Subcutaneous adipose tissue (tissue), 4 donors: ENCODE measurements around the gene TMEM107. TPM values are rescaled to one million over a fixed set of nuclear protein-coding genes. Genes with fewer than 3 reads are reported as not detected.

ENCODE experiments used
- total RNA-seq, 4 donors: library from RNA; depleted of rRNA; stranded (reverse); fragments of >200 nt; gene quantifications; one replicate each; pipeline ENCODE4 v1.1.0, GENCODE V29; 2016
- TF ChIP-seq, protein P1 (sequence below): fragments of 450-650 bp; IDR thresholded peaks from one replicate; pipeline ENCODE4 v1.5.1; 2016; ENCODE audit warnings: low read depth, mild to moderate bottlenecking, control low read depth, antibody characterized with exemption, moderate library complexity

The TMEM107 gene
- total RNA-seq, 4 donors from 2014 or later = 14.3 to 23.8 (median 20.4) TPM

DNA sequence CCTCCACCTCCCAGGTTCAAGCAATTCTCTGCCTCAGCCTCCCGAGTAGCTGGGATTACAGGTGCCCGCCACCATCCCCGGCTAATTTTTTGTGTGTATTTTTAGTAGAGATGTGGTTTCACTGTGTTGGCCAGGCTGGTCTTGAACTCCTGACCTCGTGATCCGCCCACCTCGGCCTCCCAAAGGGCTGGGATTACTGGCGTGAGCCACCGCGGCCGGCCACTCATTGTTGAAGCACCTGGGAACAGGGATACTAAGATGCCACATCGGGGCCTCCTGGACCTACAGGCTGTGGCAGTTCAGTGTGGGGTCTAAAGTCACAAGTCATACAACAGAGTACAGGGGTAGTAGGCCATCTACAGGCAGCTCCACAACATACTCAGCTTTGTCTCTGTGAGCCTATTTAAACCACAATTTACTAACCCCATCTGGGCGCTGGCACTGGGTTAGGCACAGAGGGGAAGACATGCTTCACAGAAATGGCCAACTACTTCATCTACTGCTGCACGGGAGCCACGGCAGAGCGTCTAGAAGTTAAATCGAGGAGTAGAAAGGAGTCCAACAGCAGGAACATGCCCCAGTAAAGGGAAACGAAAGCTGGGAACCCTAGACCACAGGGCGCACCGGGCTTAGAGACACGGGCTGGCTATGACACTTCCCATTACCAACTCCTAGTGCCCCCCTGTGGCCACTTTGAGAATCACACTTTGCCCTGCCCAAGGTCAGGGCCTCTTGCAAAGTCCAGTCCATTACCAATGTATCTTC, 17.7 kb downstream of the TMEM107 start:
- TF ChIP-seq, protein P1, sequence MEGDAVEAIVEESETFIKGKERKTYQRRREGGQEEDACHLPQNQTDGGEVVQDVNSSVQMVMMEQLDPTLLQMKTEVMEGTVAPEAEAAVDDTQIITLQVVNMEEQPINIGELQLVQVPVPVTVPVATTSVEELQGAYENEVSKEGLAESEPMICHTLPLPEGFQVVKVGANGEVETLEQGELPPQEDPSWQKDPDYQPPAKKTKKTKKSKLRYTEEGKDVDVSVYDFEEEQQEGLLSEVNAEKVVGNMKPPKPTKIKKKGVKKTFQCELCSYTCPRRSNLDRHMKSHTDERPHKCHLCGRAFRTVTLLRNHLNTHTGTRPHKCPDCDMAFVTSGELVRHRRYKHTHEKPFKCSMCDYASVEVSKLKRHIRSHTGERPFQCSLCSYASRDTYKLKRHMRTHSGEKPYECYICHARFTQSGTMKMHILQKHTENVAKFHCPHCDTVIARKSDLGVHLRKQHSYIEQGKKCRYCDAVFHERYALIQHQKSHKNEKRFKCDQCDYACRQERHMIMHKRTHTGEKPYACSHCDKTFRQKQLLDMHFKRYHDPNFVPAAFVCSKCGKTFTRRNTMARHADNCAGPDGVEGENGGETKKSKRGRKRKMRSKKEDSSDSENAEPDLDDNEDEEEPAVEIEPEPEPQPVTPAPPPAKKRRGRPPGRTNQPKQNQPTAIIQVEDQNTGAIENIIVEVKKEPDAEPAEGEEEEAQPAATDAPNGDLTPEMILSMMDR = no peak

DNA sequence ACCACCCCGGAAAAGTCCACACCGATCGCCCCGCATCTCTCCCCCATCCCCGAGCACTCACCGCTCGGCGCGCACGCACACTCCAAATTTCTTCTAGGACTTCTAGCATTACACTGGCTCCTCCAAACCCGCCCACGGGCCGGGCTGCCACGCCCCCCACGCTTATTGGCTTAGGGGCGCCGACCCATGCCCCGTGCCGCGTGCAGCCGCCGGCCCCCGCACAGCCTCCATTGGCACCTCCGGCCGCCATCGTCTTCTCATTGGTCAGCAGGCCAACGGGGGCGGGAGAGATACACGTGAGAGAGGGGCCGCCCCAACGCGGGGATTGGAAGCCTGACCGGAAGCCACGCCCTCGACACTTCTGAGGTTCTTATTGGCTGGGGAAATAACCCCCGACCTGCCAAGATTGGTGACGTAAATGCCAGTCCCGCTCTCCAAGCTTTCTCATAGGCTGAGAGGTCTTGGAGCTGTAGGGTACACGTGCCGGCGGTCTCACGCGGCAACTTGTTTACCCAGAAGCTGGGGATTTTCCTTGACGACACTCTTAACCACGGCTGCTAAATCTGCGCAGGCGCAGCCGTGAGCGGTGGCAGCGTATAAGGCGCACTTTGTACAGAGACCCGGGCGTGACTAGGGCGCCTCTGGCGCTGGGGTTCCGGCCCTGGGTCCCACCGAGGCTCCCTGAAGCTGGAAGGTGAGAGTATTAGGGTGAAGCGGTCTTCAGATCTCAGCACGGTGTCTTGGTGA, 19.8 kb downstream of the TMEM107 start:
- TF ChIP-seq, protein P1 = no peak

DNA sequence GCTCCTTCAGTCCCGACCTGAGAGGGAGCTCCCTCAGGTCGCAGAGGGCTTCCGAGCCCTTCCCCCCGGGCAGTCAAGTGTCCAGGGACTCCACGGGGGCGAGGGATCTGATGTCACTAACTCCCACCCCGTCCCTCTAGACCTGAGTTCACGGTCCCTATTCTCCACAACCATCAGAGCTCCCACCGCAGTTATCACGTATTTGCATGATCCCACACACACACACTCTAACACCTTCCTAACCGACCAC, 20.3 kb downstream of the TMEM107 start:
- TF ChIP-seq, protein P1 = no peak

DNA sequence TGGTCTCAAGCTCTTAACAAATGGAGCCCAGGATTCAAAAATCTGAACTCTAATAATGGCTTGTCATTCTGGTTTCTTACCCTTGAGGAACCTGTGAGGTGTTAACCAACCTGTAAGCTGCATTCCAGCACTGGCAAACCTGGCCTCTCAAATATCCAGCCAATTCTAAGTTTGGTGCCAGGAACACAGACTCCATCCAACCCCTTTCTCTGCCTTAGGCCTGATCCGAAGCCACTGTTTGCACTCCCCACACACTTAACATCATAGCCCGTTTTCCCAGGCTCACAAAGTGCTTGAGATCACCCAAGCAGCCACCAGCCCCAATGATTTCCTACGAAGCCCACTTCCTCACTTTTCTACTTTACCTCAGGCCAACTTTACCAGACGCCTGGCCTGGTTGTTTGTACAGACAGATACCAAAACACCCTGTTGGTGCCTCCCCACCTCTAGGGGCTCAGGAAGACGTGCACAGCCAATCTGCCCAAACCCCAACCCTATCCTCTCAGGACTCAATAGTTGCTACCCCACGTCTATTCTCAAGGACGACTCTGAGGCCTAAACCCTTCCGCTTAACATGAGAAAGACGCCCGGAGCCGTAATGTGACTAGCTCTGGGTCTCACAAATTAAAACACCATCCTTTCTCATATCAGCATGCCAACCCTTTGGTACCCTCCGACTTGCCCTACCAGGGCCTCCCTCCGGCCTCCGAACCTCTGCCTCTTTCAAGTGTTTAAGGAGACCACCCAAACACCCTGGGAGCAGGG, 20.8 kb downstream of the TMEM107 start:
- TF ChIP-seq, protein P1 = no peak

DNA sequence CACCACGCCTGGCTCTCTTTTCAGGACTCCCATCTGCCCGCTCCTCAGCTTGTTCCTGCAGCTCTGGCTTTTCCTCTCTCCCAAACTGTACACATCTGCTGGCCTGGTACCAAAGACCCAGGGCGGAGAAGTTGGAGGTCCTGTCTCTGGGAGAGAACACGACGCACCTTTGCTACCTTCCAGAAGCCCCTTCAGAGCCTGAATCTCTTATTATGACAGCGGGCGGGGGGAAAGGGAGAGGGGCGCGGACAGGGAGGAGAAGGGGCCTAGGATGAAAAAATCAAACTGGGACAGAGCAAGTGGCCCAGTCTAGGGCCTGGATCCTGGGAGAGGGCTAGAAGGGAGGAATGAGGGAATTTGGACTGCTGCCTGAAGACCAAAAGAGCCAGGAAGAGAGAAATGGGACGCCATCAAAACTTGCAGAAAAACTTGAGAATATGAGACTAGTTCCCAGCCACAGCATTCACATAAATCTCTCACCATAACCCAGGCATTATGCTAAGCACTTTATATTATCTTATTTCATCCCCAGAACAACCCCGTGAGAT, 21.5 kb downstream of the TMEM107 start:
- TF ChIP-seq, protein P1 = no peak

DNA sequence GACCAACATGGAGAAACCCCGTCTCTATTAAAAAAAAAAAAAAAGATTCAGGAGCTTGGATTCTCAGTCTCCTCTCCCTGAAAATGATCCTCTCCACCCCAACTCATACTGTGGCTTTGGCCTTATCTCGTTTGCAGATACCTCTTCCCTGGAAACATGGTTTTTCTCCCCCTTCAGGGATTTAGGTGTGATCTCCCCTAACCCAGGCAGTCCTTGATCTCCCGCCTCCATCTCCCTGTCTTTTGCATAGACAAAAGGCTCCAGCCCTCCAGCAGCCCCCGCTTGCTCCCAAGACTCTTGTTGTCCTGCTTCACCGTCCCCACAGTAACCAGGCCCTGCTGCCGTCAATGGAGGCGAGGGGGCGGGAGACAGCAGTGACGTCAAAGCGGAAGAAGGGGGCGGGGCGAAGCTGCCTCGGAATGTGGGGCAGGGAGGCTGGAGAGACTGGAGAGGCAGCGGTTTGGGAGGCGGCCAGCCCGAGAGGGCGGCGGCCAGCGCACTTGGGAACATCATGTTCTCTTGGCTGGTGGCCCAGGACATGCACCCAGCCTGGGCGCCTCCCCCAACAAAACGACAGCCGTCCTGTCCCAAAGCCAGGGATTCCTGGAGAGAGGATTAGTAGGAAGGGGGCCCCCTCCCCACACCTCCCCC, 22.1 kb downstream of the TMEM107 start:
- TF ChIP-seq, protein P1 = no peak
